Measurements from ENCODE around the gene CTDSPL.

DNA sequence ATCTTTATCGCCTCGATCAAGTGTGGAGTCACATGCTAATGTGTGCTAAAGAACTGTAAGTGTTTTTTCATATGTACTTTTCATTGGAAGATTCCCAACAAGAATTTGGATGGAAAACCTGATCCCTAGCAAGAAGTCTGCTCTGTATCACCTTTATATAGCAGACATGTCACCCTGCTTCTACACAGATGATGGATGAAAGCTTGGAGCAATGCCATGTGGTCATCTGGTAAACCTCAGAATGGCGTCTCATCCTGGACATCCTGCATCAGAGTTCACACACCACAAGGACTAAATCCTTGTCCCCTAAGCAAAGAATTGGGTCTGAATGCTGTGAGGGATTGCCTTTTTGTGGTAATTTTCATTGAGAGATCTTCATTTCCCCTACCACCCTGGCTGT lies 42.1 kb upstream of the CTDSPL start:
- TF ChIP-seq, protein P1, sequence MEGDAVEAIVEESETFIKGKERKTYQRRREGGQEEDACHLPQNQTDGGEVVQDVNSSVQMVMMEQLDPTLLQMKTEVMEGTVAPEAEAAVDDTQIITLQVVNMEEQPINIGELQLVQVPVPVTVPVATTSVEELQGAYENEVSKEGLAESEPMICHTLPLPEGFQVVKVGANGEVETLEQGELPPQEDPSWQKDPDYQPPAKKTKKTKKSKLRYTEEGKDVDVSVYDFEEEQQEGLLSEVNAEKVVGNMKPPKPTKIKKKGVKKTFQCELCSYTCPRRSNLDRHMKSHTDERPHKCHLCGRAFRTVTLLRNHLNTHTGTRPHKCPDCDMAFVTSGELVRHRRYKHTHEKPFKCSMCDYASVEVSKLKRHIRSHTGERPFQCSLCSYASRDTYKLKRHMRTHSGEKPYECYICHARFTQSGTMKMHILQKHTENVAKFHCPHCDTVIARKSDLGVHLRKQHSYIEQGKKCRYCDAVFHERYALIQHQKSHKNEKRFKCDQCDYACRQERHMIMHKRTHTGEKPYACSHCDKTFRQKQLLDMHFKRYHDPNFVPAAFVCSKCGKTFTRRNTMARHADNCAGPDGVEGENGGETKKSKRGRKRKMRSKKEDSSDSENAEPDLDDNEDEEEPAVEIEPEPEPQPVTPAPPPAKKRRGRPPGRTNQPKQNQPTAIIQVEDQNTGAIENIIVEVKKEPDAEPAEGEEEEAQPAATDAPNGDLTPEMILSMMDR (IDR thresholded peaks at IDR 0.05; ENCODE audit: low read length), result no peak
- TF ChIP-seq EZH2 (optimal IDR thresholded peaks at IDR 0.05; ENCODE audit: low read depth, low read length) (no peak), EZH2phosphoT487 (IDR thresholded peaks at IDR 0.05; ENCODE audit: low read length) (no peak)
